GM18867 (cell line): Measurements from ENCODE around the gene ABCA13.

Experiments used
- ATAC-seq: cut with Tn5 transposase; IDR thresholded peaks from one replicate; pipeline ENCODE4 v1.9.1; 2021; ENCODE audit warnings: mild to moderate bottlenecking, moderate library complexity; ENCODE audit not compliant: unreplicated experiment

Gene ABCA13

GRCh38 chr7:48505466-48505865 is 334.2 kb downstream of the ABCA13 start:
- no peak for ATAC-seq

GRCh38 chr7:48506569-48506968 is 335.3 kb downstream of the ABCA13 start:
- ATAC-seq = no peak

GRCh38 chr7:48511080-48511479 is 339.8 kb downstream of the ABCA13 start:
- no peak for ATAC-seq

GRCh38 chr7:48512892-48513291 is 341.6 kb downstream of the ABCA13 start:
- no peak for ATAC-seq

- ATAC-seq = no peak
Measured at GRCh38 chr7:48515171-48515570, 343.9 kb downstream of the ABCA13 start.

- no peak for ATAC-seq
Measured at GRCh38 chr7:48518092-48518491, 346.8 kb downstream of the ABCA13 start.

- no peak for ATAC-seq
Measured at GRCh38 chr7:48522692-48523091, 351.4 kb downstream of the ABCA13 start.

- no peak for ATAC-seq
Measured at GRCh38 chr7:48525736-48526732, 354.8 kb downstream of the ABCA13 start.

GRCh38 chr7:48528646-48529045 is 357.4 kb downstream of the ABCA13 start:
- no peak for ATAC-seq

- ATAC-seq = no peak
Measured at GRCh38 chr7:48537561-48537960, 366.3 kb downstream of the ABCA13 start.

- no peak for ATAC-seq
Measured at GRCh38 chr7:48540746-48541145, 369.5 kb downstream of the ABCA13 start.

GRCh38 chr7:48548667-48549066 is 377.4 kb downstream of the ABCA13 start:
- ATAC-seq = no peak

- ATAC-seq = no peak
Measured at GRCh38 chr7:48551652-48552051, 380.4 kb downstream of the ABCA13 start.

GRCh38 chr7:48563334-48563733 is 392.1 kb downstream of the ABCA13 start:
- ATAC-seq = peak; percentile 73

GRCh38 chr7:48575516-48575915 is 404.3 kb downstream of the ABCA13 start:
- peak; percentile 69 for ATAC-seq

- ATAC-seq = no peak
Measured at GRCh38 chr7:48587475-48587874, 416.2 kb downstream of the ABCA13 start.

GRCh38 chr7:48594349-48594748 is 423.1 kb downstream of the ABCA13 start:
- no peak for ATAC-seq

GRCh38 chr7:48595756-48596155 is 424.5 kb downstream of the ABCA13 start:
- ATAC-seq = no peak

GRCh38 chr7:48610705-48611104 is 439.4 kb downstream of the ABCA13 start:
- ATAC-seq = no peak

GRCh38 chr7:48611993-48612392 is 440.7 kb downstream of the ABCA13 start:
- ATAC-seq = no peak

- ATAC-seq = no peak
Measured at GRCh38 chr7:48617508-48617907, 446.2 kb downstream of the ABCA13 start.

GRCh38 chr7:48617993-48618392 is 446.7 kb downstream of the ABCA13 start:
- no peak for ATAC-seq

GRCh38 chr7:48621076-48621475 is 449.8 kb downstream of the ABCA13 start:
- ATAC-seq = no peak
